Activated CD4-positive, alpha-beta T cell treated with anti-CD3 and anti-CD28 coated beads, Interleukin-10, Interleukin-2, amounts not matched to agents 100 ng/mL and 50 ng/mL, durations not matched to agents 16 hours and 8 hours (primary cell): ENCODE measurements around the gene SBSN.
"Not testable (repeated sequence)": the region's sequence is repeated elsewhere in the genome, so short reads cannot be mapped to it uniquely, and the experiment has no call there.

ENCODE experiments used
- DNase-seq: peaks from one replicate; pipeline ENCODE4 v3.0.0-alpha.2; 2020

SBSN gene

DNA sequence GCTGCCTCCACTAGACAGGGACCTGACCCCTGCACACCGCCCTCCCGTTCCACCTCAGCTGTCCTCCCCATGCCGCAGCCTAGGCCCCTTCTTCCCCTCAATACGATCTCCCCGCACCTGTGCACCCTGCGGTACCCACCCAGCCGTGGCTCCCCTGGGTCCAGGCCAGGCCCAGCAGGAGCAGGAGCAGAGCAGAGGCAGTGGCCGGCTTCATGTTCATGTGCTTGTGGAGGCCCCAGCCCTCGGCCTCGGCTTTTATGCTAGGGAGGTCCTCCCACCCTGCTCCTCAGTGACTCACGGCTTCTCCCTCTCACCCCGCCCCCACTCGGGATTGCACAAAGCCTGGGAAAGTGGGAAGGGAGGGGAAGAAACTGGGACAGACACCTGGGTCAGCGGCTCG lies 26.4 kb downstream of the SBSN start:
- DNase-seq: no peak

GRCh38 chr19:35500611-35501010 lies 27.5 kb downstream of the SBSN start:
- no peak for DNase-seq

GRCh38 chr19:35498984-35499527 lies 29.1 kb downstream of the SBSN start:
- no peak for DNase-seq

- no peak for DNase-seq
Measured at GRCh38 chr19:35498220-35498619, 29.9 kb downstream of the SBSN start.

DNA sequence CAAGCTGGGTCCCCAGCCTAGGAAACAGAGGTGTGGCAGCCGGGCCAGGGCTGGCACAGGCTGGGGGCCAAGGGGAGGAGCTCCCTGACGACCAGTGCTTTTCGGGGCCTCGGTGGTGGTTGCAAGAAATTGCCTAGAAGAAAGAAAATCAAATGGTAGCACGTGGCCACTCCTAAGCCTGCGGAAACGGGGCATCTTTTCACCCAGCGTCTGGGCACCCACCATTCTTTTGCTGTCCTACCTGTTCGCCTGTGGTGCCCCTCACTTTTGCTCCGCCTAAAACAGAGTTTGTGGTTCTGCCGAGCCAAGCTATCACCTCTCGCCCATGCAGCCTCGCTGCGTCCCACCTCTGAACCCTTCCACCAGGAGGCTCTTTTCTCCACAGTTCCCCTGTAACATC lies 30.7 kb downstream of the SBSN start:
- no peak for DNase-seq

DNA sequence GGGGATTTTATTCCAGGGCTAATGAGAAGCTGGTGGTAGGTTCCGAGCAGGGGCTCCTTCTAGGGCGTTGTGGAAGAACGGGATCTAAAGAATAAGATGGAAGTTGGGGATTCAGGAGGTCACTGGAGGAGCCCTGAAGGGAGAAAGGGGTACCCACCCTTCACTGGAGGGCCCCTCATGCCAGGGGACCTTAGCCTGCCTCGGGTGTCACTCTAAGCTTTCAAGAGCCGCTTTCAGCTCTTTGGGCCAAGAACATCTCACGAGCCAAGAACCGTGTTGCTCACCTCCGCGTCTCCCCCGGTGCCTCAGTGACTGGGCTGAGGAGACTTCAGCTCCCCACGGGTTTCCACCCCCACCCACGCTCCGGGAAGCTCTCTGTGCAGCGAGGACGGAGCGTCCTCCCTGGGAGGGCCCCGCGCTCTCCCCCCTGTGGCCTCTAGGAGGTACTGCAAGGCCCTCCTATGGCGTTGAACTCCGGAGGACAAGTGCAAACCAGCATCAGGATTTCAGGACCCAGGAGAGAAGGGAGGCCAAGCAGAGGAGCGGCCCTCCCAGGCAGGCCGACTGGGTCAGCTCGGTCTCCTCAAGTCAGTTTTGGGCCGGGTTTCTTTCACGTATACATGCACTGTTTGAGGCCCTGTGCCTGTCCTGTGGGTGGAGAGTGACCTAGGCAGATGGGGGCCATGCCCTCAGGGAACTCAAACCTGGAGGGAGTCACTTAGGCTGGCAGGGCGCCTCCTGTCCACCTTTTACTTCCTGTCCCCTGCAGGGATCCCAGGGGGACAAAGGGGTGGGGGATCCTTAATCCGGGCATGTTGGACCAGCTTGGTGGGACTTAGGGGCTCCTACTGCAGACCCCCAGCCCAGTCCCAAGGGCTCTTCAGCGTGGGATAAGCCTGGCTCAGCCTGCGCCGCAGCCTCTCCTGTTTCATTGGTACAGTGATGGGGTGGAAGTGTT lies 32.7 kb downstream of the SBSN start:
- DNase-seq: peak; percentile 74

DNA sequence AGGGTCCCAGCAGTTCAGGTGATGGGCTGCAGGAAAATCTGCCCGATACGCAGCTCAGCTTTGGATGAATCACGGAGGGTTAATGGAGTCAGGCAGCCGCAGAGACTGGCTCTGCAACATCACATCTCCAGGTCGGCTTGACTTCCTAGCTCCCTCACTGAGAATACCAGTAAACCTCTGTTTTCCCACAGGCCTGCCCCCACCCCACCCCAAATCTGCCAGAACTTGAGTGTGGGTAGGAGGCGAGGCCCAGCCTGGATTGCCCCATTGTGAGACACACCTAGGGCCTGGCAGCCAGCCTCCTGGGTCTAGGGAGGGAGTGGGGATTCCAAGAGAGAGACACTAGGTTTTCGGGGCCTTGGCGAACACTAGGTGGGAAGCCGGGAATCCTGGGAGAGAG lies 34.1 kb downstream of the SBSN start:
- DNase-seq: no peak

GRCh38 chr19:35491836-35492360 lies 36.2 kb downstream of the SBSN start:
- no peak for DNase-seq

DNA sequence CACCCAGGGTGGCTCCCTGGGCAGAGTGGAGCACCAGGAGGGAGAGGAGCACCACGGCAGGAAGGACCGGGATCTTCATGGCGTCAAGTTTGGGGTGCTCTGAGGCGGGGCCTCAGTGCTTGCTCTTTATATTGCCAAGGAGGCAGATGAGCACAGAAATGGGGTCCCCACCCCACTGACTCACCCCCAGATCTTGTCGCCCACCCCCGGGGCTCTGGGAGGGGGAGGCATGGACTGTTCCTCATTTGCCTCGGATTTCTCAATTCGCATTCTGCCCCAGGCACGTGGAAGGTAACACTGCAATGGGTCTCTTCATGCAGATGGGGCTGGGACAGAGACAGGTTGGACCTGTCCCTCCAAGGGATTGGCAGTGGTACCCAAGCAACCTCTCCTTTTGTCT lies 37.7 kb downstream of the SBSN start, which contains the start of gene KRTDAP:
KRTDAP (minus strand) TSS at position 101 of the 400 bp plus-strand sequence; CDS start at position 79, 22 bp downstream.
- DNase-seq: no peak

GRCh38 chr19:35488677-35489076 lies 39.4 kb downstream of the SBSN start:
- no peak for DNase-seq

GRCh38 chr19:35487656-35488182 lies 40.4 kb downstream of the SBSN start:
- DNase-seq: no peak

DNA sequence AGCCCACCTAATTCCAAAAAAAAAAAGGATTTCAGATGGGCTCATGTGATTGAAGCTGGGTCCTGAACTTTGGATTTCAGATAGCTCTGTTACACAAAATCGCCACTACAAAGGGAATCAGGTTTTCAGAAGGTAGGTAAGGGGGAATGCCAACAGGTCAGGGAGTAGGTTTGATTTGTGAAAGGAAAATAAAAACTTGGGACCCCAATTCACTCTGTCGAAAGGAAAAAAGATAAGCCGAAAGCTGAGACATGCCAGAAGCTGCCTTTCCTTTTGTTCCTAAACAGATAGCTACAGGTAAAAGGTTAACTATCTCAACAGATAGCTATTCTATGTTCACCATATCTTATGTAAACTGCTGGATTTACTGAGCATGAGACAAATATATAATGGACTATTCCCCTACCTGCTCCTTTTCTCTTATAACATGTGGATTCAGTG lies 41.8 kb downstream of the SBSN start:
- DNase-seq: no peak

DNA sequence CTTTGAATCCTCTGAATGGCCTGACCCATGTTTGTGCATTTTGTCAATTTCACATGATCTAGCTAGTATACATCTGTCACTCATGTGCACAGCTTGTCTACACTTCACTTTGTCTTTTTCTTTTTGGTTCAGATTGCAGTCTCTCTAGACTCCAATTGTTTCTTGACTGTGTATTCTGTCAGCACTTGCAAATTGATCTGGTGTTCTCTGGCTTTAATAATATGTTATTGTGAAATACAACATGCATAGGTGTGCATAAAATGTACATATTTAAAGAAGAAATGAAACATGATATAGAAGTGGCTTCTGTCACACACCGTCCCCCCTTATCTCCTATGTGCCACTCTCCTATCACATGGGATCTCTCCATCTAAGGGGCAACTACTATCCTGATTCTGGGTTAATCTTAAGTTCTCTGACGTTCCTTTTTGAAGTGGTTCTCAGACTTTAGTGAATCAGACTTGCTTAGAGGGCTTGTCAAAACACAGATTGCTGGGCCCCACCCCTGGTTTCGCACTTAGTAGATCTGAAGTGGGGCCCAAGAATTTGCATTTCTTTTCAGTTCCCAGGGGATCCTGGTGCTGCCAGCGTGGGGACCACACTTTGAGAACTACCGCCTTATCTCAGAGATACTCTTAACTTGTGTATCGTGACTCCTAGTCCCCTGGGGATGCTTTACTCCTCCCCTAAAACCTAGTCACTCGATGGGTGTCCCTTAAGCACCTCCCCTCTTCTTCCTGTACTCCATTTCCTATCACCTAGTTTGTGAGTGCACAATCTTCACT lies 43.7 kb downstream of the SBSN start:
- DNase-seq: no peak

GRCh38 chr19:35483089-35483488 lies 45.0 kb downstream of the SBSN start:
- DNase-seq: no peak

- DNase-seq: no peak
Measured at GRCh38 chr19:35478794-35479677, 49.1 kb downstream of the SBSN start.

DNA sequence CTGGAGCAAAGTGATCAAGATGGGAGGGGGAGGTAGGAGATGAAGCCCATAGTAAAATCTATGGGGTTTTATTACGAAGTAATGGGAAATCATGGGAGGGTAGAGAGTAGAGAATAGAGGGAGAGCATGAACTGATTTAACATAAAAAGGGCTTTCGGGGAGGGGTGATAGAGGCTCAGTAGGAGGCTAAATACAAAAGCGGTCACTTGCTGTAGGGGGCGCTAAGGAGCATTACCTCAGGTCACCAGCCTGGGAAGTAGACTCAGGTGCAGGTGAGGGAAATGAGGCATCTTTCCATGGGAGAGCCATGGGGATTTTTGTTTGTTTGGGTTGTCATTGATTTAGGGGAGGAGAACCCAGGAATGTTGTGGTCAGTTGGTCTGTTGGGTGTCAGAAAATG lies 52.0 kb downstream of the SBSN start:
- DNase-seq: peak; percentile 15

DNA sequence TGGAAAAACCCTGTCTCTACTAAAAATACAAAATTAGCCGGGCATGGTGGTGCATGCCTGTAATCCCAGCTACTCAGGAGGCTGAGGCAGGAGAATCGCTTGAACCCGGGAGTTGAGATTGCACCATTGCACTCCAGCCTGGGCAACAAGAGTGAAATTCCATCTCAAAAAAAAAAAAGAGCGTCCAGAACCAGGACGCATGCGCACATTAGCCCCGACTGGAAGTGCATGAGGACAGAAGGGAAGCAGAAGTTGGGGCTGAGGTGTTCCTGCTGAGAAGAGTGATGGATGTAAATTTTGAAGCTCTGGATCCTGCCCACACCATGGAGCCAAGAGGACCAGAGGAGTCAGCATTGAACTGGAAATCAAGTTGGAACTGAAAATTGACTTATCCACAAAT lies 53.5 kb downstream of the SBSN start:
- not testable (repeated sequence) for DNase-seq

DNA sequence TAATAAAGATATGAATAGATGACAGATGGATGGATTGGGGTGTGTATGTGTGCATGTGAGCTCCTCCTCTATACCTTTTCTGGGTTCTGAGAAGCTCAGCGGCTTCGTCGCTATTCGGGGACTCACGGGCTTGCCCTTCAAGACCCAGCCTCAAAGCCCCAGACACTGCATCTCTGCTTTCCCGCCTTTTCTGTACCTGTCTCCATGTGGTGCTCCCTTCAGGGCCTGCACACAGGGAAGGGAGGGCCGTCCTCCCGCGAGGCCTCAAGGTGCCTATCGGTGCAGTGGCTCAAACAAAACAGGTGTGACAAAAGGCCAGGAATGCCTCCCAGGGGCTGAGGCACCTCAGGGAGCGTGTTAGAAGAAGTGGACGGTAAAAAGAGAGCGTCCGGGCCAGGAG lies 54.0 kb downstream of the SBSN start:
- DNase-seq: no peak
